Astrocyte of the spinal cord (primary cell): ENCODE measurements around the gene PBX1.

ENCODE experiments used
- DNase-seq: peaks from one replicate; pipeline ENCODE4 v3.0.0; 2011; ENCODE audit warnings: low read depth, low spot score
- H3K4me3 ChIP-seq: 2 replicates; pipeline ENCODE4 v1.5.1; 2011; ENCODE audit warnings: low read depth, mild to moderate bottlenecking, low read length, moderate library complexity
- CTCF ChIP-seq: IDR thresholded peaks from 2 replicates; pipeline ENCODE4 v1.5.1; 2012; ENCODE audit warnings: low read depth, mild to moderate bottlenecking, low read length, inconsistent platforms
- in situ Hi-C: cut with HindIII; loops from 2 replicates; pipeline ENCODE4 v1.10.0; 2017; ENCODE audit warnings: low sequenced_read_pairs

The PBX1 gene

GRCh38 chr1:164695956-164696665, 137.1 kb downstream of the PBX1 start:
- in situ Hi-C loops: no loop called here
- no peak for TF ChIP-seq CTCF
- no peak overlapping the region for H3K4me3 ChIP-seq
- peak; percentile 8 for DNase-seq

DNA sequence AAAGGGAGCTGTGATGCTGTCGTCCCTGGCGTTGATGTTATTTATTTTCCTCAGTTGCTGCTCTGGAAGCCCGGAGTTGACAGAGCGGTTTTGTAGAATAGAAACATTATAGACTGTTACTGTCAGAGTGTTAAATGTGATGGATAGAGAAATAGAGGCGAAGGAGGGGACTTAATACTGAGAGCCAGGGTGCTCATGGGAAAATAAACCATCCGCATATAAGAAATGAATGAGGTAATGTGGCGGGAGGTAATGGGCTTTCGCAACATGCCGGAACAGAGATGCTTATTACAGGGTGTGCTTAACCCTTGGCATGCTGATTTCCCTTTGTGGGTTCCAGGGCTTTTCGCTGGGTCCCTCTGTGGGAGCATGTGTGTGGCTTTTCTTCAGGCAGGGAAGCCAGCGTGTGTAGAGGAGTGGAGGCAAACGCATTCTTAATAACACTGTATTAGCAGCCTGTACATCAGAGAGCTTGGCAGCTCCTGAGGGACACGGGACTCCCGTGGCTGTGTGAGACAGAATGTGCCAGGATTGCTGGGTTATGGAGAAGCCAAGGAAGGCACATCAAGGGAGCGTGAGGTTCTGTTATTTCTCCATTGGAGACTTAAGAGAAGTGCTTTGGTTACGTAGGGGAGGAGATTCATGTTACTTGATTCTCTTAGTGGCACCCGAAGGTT, 141.0 kb downstream of the PBX1 start:
- in situ Hi-C loops: no loop called here
- TF ChIP-seq CTCF: no peak
- no peak for DNase-seq
- H3K4me3 ChIP-seq: no peak overlapping the region

DNA sequence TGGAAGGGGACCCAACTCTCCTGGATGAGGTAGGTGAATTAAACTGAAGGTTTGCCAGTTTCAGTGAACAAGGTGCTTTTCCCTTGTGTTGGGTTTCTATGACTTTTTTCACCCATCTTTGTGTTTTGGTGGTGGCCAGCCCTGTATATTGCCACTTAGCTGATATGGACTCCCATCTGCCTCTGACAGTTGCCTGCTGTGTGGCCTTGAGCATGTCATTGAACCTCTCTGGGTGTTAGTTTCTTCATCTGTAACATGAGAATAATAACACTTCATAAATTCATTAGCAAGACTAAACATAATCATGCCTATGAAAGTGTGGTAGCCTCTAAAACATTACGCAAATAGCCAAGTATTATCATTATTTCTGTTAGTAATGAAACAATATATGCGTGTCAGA, 141.7 kb downstream of the PBX1 start:
- no peak overlapping the region for H3K4me3 ChIP-seq
- in situ Hi-C loops: no loop called here
- DNase-seq: no peak
- TF ChIP-seq CTCF: no peak

DNA sequence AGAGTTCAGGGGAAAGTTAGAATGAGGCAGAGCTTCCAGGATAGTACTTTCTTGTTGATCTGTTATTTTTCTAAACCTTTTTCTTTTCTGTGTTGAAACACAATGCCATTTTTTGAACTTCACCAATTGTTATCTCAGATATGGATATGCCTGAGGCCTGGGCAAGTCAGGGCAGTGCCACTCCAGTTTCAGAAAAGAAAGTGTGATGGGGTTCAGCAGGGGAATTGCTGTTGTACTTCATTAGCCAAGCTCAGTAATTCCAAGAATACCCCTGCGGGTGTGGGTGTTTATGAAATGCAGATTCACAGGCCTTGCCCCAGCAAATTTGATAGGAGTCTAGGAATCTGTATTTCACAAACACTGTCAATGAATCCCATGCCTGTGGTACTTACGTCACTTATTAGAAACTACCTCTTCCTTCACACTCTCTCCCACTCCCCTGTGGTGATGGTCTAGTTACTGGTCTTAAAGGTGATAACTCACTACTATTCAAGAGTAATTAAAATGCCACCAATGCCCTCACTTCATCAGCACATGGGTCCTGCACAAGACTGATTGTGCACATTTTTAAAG, 142.3 kb downstream of the PBX1 start:
- TF ChIP-seq CTCF: no peak
- no peak for DNase-seq
- in situ Hi-C loops: no loop called here
- no peak overlapping the region for H3K4me3 ChIP-seq

- H3K4me3 ChIP-seq: no peak overlapping the region
- in situ Hi-C loops: no loop called here
- no peak for TF ChIP-seq CTCF
Observed at GRCh38 chr1:164702216-164702615, 143.2 kb downstream of the PBX1 start.

DNA sequence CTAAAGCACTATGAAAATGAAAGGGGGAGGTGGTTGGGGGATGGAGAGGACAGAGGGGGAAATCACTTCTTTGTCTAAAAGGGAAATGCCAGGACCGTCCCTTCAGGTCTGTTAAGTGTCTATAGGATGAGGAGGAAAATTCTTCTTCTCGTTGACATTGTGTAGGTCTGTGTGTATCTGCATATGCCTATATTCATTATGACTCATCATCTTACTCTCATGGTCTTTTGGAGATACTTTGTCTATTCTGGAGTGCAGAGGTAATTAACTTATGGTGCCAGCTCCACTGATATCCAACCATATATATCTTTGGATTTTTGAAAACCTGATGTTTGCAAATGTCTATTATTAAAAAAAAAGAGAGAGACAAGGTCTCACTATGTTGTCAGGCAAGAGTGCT, 143.7 kb downstream of the PBX1 start:
- no peak for DNase-seq
- in situ Hi-C loops: no loop called here
- no peak overlapping the region for H3K4me3 ChIP-seq
- no peak for TF ChIP-seq CTCF

More at GRCh38 chr1:164702216-164702615, 143.2 kb downstream of the PBX1 start:
- peak; percentile 25 for DNase-seq
